ENCODE results near the gene CATSPER1. TPM values are rescaled to one million over a fixed set of nuclear protein-coding genes. Genes with fewer than 3 reads are reported as not detected.

The CATSPER1 gene
- total RNA-seq, 5 donors from 2014 or later (not counting 1 experiment from before 2014, with no cell fraction given), result not detected

DNA sequence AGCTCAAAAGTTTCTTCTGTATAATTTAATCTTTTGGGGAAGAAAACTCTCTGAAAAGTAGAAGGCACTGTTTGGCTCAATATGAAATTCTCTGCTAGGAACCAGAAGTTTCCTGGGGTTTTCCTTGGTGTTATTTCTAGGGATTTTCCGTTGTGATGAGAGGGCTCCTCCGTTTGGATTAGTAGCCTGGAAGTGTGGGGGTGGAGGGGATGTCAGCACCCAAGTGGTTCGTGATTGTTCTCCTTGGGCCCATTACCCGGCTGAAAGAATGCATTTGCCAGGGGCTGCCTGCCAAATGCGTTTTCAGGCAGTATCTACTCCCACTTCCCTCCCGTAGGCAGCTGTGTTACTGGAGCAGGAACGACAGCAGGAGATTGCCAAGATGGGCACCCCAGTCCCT is 30.2 kb upstream of the CATSPER1 start:
- no peak overlapping the region for H3K4me3 ChIP-seq (ENCODE audit: control insufficient read depth in 1 of 2, extremely low read depth in 1 of 2, low read length in 1 of 2)
- H3K27ac ChIP-seq (ENCODE audit: low read length), result no peak overlapping the region
- no peak for DNase-seq
- ChIA-PET POLR2A (interaction anchor here (0.6 to 0.8 kb wide), 3 partner anchors 26 to 206 kb away, joined by 3 to 7 read pairs (median 6); no protein-coding TSS in a partner anchor), CTCF (interaction anchor here (0.6 to 1.9 kb wide), 7 partner anchors 10 to 166 kb away, joined by 3 to 7 read pairs (median 4); no protein-coding TSS in a partner anchor)
- Mint-ChIP-seq H3K4me1 (peaks cover 26 to 30% (median 28%) of the 10 kb centered on the region in 3 donors), H3K4me3 (peak overlapping the region in 1 of 3 donors; percentile 24), H3K36me3 (peaks cover 45% of the 10 kb centered on the region), H3K27ac (no peak overlapping the region), H3K27me3 (no peaks in the 10 kb centered on the region), H3K9me3 (no peaks in the 10 kb centered on the region)
- H3K27me3 ChIP-seq (replicated peaks in 1 of 2; ENCODE audit: control insufficient read depth in 2 of 2, extremely low read depth in 1 of 2, insufficient read depth in 2 of 2, low read length in 1 of 2), result no peaks in the 10 kb centered on the region
- peaks cover 9 to 16% of the 10 kb centered on the region in 2 experiments for H3K4me1 ChIP-seq (ENCODE audit: control insufficient read depth in 1 of 2, extremely low read depth in 1 of 2, insufficient read depth in 2 of 2, low read length in 2 of 2)
- H3K9me3 ChIP-seq, result no peaks in the 10 kb centered on the region
- whole genome bisulfite sequencing (ENCODE audit: insufficient coverage), result 85% methylated on average over 6 of the region's 7 CpGs
- peaks cover 19 to 75% of the 10 kb centered on the region in 2 donors for H3K36me3 ChIP-seq (ENCODE audit: control insufficient read depth in 2 of 2, extremely low read depth in 1 of 2, insufficient read depth in 1 of 2, low read length in 1 of 2)
- no peak for ATAC-seq (replicated peaks in 1 of 4)

GRCh38 chr11:66055021-66055420 is 28.7 kb upstream of the CATSPER1 start:
- H3K9me3 Mint-ChIP-seq, result no peaks in the 10 kb centered on the region
- no peaks in the 10 kb centered on the region for H3K27me3 Mint-ChIP-seq
- H3K27me3 ChIP-seq (replicated peaks in 1 of 2; ENCODE audit: control insufficient read depth in 2 of 2, extremely low read depth in 1 of 2, insufficient read depth in 2 of 2, low read length in 1 of 2), result no peaks in the 10 kb centered on the region
- H3K27ac Mint-ChIP-seq, result no peak overlapping the region
- H3K9me3 ChIP-seq, result no peaks in the 10 kb centered on the region
- ATAC-seq (replicated peaks in 1 of 4) (no peak), DNase-seq (no peak)
- H3K27ac ChIP-seq (ENCODE audit: low read length), result no peak overlapping the region
- H3K4me1 ChIP-seq (ENCODE audit: control insufficient read depth in 1 of 2, extremely low read depth in 1 of 2, insufficient read depth in 2 of 2, low read length in 2 of 2), result peaks cover 9 to 24% of the 10 kb centered on the region in 2 experiments
- POLR2A ChIA-PET, result interaction anchor here in 1 of 2 donors (0.5 to 0.6 kb wide), 2 partner anchors 21 to 70 kb away, joined by 3 to 4 read pairs; no protein-coding TSS in a partner anchor
- 98% methylated on average over 5 of the region's 7 CpGs for WGBS (ENCODE audit: insufficient coverage)
- H3K4me3 ChIP-seq (ENCODE audit: control insufficient read depth in 1 of 2, extremely low read depth in 1 of 2, low read length in 1 of 2), result no peak overlapping the region
- peak overlapping the region in 1 of 3 donors; percentile 97 for H3K4me3 Mint-ChIP-seq
- H3K36me3 Mint-ChIP-seq, result peaks cover 32% of the 10 kb centered on the region
- H3K36me3 ChIP-seq (ENCODE audit: control insufficient read depth in 2 of 2, extremely low read depth in 1 of 2, insufficient read depth in 1 of 2, low read length in 1 of 2), result peaks cover 13 to 61% of the 10 kb centered on the region in 2 donors
- peaks cover 29 to 36% (median 32%) of the 10 kb centered on the region in 3 donors for H3K4me1 Mint-ChIP-seq
- CTCF ChIA-PET, result interaction anchor here in 1 of 2 donors (0.5 to 1.9 kb wide), 3 partner anchors 13 to 160 kb away, joined by 4 to 9 read pairs (median 5); no protein-coding TSS in a partner anchor

DNA sequence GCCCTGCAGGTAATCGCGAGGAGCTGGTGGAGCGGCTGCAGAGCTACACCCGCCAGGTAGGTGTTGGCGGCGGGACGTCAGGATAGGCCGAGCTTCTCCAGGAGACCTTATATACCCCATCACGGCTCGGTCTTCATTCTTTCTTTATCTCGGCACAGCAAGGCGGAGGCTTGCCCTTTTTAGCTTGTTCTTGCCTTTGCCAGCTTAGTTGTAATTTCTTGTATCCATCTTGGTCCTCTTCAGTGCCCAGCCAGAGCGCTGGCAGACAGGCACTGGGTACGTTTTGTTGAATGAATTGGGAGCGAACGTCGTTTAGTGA is 26.3 kb upstream of the CATSPER1 start:
- Mint-ChIP-seq H3K9me3 (no peaks in the 10 kb centered on the region), H3K36me3 (peaks cover 18% of the 10 kb centered on the region), H3K4me1 (peaks cover 30 to 38% (median 32%) of the 10 kb centered on the region in 3 donors), H3K27ac (peak overlapping the region; percentile 98 to 99), H3K4me3 (peak overlapping the region; percentile 97 to 100 (median 98)), H3K27me3 (peaks cover 4 to 6% of the 10 kb centered on the region in 2 donors)
- ChIA-PET POLR2A (interaction anchor here (0.7 to 1.2 kb wide), 4 partner anchors 39 to 486 kb away, joined by 3 to 11 read pairs (median 4); partner anchors contain the start of gene BANF1 (in 1 of the 2)), CTCF (interaction anchor here (0.8 to 2.0 kb wide), 4 partner anchors 10 to 83 kb away, joined by 3 to 10 read pairs (median 5); no protein-coding TSS in a partner anchor)
- Histone ChIP-seq H3K27ac (ENCODE audit: low read length) (peak overlapping the region; percentile 76), H3K9me3 (no peaks in the 10 kb centered on the region), H3K27me3 (replicated peaks in 1 of 2; ENCODE audit: control insufficient read depth in 2 of 2, extremely low read depth in 1 of 2, insufficient read depth in 2 of 2, low read length in 1 of 2) (peaks cover 0 to 18% of the 10 kb centered on the region in 2 experiments), H3K4me1 (ENCODE audit: control insufficient read depth in 1 of 2, extremely low read depth in 1 of 2, insufficient read depth in 2 of 2, low read length in 2 of 2) (peaks cover 11 to 32% of the 10 kb centered on the region in 2 experiments), H3K4me3 (ENCODE audit: control insufficient read depth in 1 of 2, extremely low read depth in 1 of 2, low read length in 1 of 2) (peak overlapping the region; percentile 95), H3K36me3 (ENCODE audit: control insufficient read depth in 2 of 2, extremely low read depth in 1 of 2, insufficient read depth in 1 of 2, low read length in 1 of 2) (peaks cover 6 to 38% of the 10 kb centered on the region in 2 donors)
- DNase-seq (no peak), ATAC-seq (replicated peaks in 1 of 4) (peak in 2 of 4 experiments; percentile 1 to 2)
- WGBS (ENCODE audit: insufficient coverage), result 1% methylated on average over 17 of the region's 17 CpGs

- peak within 1 kb of the TSS; percentile 98 to 99 for H3K27ac Mint-ChIP-seq
- no peaks in the 10 kb centered on the region for H3K9me3 Mint-ChIP-seq
- Histone ChIP-seq H3K27me3 (replicated peaks in 1 of 2; ENCODE audit: control insufficient read depth in 2 of 2, extremely low read depth in 1 of 2, insufficient read depth in 2 of 2, low read length in 1 of 2) (peaks cover 0 to 24% of the 10 kb centered on the region in 2 experiments), H3K9me3 (no peaks in the 10 kb centered on the region), H3K36me3 (ENCODE audit: control insufficient read depth in 2 of 2, extremely low read depth in 1 of 2, insufficient read depth in 1 of 2, low read length in 1 of 2) (peaks cover 6 to 32% of the 10 kb centered on the region in 2 donors), H3K4me1 (ENCODE audit: control insufficient read depth in 1 of 2, extremely low read depth in 1 of 2, insufficient read depth in 2 of 2, low read length in 2 of 2) (peaks cover 11 to 32% of the 10 kb centered on the region in 2 experiments), H3K27ac (ENCODE audit: low read length) (peak within 1 kb of the TSS; percentile 86), H3K4me3 (ENCODE audit: control insufficient read depth in 1 of 2, extremely low read depth in 1 of 2, low read length in 1 of 2) (peak within 1 kb of the TSS; percentile 95)
- H3K4me1 Mint-ChIP-seq, result peaks cover 30 to 38% (median 32%) of the 10 kb centered on the region in 3 donors
- CTCF ChIA-PET, result interaction anchor here (0.8 to 2.0 kb wide), 5 partner anchors 10 to 84 kb away, joined by 3 to 10 read pairs (median 4); no protein-coding TSS in a partner anchor
- WGBS (ENCODE audit: insufficient coverage), result under 1% methylated on average over 84 of the region's 84 CpGs
- H3K4me3 Mint-ChIP-seq, result peak within 1 kb of the TSS; percentile 97 to 100 (median 98)
- POLR2A ChIA-PET, result interaction anchor here (0.5 to 1.2 kb wide), 6 partner anchors 39 to 553 kb away, joined by 3 to 11 read pairs (median 3); partner anchors contain the start of genes BANF1 (in 1 of the 2) and SIPA1 (in 1 of the 2)
- DNase-seq (peak; percentile 88 to 97 (median 92)), ATAC-seq (replicated peaks in 1 of 4) (peak; percentile 95 to 99 (median 98))
- H3K36me3 Mint-ChIP-seq, result peaks cover 13% of the 10 kb centered on the region
- peaks cover 4 to 6% of the 10 kb centered on the region in 2 donors for H3K27me3 Mint-ChIP-seq
These were observed 25.7 kb upstream of the CATSPER1 start, which contains the start of gene SF3B2 for GRCh38 chr11:66051766-66052663. Gene SF3B2 (plus strand): TSS chr11:66052364. CDS start chr11:66052385, 21 bp downstream.

- no peak for DNase-seq
- H3K4me1 ChIP-seq (ENCODE audit: control insufficient read depth in 1 of 2, extremely low read depth in 1 of 2, insufficient read depth in 2 of 2, low read length in 2 of 2), result peaks cover 11 to 32% of the 10 kb centered on the region in 2 experiments
- Mint-ChIP-seq H3K4me1 (peaks cover 30 to 38% (median 32%) of the 10 kb centered on the region in 3 donors), H3K9me3 (no peaks in the 10 kb centered on the region), H3K36me3 (peaks cover 10% of the 10 kb centered on the region), H3K4me3 (peak overlapping the region; percentile 97 to 100 (median 98)), H3K27me3 (peaks cover 4 to 6% of the 10 kb centered on the region in 2 donors), H3K27ac (peak overlapping the region; percentile 88 to 92)
- peaks cover 0 to 26% of the 10 kb centered on the region in 2 experiments for H3K27me3 ChIP-seq (replicated peaks in 1 of 2; ENCODE audit: control insufficient read depth in 2 of 2, extremely low read depth in 1 of 2, insufficient read depth in 2 of 2, low read length in 1 of 2)
- ChIA-PET POLR2A (interaction anchor here in 1 of 2 donors (0.7 kb wide), 1 partner anchor 552 kb away, joined by 3 read pairs; no protein-coding TSS in a partner anchor), CTCF (interaction anchor here in 1 of 2 donors (1.3 kb wide), 1 partner anchor 14 kb away, joined by 4 read pairs; no protein-coding TSS in a partner anchor)
- H3K4me3 ChIP-seq (ENCODE audit: control insufficient read depth in 1 of 2, extremely low read depth in 1 of 2, low read length in 1 of 2), result peak overlapping the region; percentile 95
- H3K27ac ChIP-seq (ENCODE audit: low read length), result peak overlapping the region; percentile 86
- peaks cover 0 to 26% of the 10 kb centered on the region in 2 donors for H3K36me3 ChIP-seq (ENCODE audit: control insufficient read depth in 2 of 2, extremely low read depth in 1 of 2, insufficient read depth in 1 of 2, low read length in 1 of 2)
- no peak for ATAC-seq (replicated peaks in 1 of 4)
- no peaks in the 10 kb centered on the region for H3K9me3 ChIP-seq
- WGBS (ENCODE audit: insufficient coverage), result 52% methylated on average over 9 of the region's 12 CpGs
These were observed 25.1 kb upstream of the CATSPER1 start for GRCh38 chr11:66051371-66051765.

Data from T-cell (primary cell).